HG03442 (cell line): ENCODE data around the gene SLC25A29.
"Not testable (repeated sequence)": the region's sequence is repeated elsewhere in the genome, so short reads cannot be mapped to it uniquely, and the experiment has no call there.

Source experiments
- ATAC-seq: cut with Tn5 transposase; IDR thresholded peaks from one replicate; pipeline ENCODE4 v1.9.1; 2021; ENCODE audit warnings: mild to moderate bottlenecking, moderate library complexity; ENCODE audit not compliant: unreplicated experiment

The SLC25A29 gene

DNA sequence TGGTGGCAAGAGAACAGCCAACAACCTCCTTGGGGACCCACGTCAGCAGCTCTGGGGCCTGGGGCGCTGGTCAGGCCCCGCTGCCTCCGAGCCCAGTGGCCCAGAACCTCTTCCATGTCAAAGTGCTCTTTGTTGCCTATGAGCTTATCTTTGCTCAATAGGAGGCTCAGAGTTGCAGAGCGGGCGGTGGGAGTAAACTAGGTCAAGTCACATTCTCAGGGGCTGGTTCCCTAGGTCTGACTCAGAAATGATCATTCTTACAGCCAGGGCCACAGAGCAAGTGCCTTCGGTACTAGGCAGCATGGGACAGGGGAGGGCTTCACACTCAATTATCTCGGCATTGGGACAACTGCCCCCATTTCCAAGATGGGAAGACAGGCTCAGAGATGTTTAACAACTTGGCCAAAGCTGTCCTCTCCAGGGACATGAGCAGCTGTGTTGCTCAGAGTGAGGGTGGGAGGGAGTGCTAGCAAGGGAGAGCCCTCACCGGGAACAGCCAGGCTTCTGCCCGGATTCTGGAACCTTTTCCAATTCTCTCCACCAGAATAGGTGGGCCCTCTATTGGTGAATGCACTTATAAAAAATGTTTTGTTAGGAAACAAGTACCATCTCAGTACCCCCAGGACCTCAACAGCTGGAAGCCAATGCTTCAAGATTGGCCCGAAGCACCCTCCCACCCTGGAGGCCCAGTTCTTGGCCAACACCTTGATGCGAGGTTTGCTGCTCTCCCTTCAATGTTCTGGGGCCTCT, 11.9 kb downstream of the SLC25A29 start:
- no peak for ATAC-seq

- no peak for ATAC-seq
Measured at GRCh38 chr14:100293497-100294212, 12.6 kb downstream of the SLC25A29 start.

GRCh38 chr14:100292776-100293461, 13.3 kb downstream of the SLC25A29 start:
- no peak for ATAC-seq

DNA sequence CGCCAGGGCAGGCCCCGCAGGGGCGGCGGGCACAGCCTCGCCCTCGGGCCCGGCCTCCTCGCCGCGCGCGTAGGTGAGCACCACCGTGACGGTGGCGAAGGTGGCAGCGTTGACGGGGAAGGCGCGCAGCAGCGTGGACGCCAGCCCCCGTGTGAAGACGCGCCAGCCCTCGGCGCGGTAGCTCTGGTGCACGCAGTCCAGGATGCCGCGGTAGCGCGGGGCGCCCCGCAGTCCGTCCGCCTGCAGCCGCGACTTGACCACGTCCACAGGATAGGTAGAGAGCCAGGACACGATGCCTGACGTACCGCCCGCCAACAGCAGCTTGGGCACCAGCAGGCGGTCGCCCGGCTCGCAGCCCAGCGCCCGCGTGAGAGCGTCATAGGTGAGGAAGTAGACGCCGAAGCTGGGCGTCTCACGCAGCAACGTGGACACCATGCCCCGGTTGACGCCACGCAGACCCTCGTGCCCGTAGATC, 13.9 kb downstream of the SLC25A29 start:
- no peak for ATAC-seq

GRCh38 chr14:100291305-100292075, 14.8 kb downstream of the SLC25A29 start:
- no peak for ATAC-seq

GRCh38 chr14:100290607-100291304, 15.5 kb downstream of the SLC25A29 start:
- ATAC-seq: no peak

- ATAC-seq: no peak
Measured at GRCh38 chr14:100289916-100290606, 16.2 kb downstream of the SLC25A29 start.

- no peak for ATAC-seq
Measured at GRCh38 chr14:100288382-100289185, 17.7 kb downstream of the SLC25A29 start.

GRCh38 chr14:100287998-100288295, 18.3 kb downstream of the SLC25A29 start:
- not testable (repeated sequence) for ATAC-seq

GRCh38 chr14:100287202-100287997, 18.8 kb downstream of the SLC25A29 start:
- ATAC-seq: no peak

GRCh38 chr14:100286484-100287191, 19.6 kb downstream of the SLC25A29 start:
- no peak for ATAC-seq

DNA sequence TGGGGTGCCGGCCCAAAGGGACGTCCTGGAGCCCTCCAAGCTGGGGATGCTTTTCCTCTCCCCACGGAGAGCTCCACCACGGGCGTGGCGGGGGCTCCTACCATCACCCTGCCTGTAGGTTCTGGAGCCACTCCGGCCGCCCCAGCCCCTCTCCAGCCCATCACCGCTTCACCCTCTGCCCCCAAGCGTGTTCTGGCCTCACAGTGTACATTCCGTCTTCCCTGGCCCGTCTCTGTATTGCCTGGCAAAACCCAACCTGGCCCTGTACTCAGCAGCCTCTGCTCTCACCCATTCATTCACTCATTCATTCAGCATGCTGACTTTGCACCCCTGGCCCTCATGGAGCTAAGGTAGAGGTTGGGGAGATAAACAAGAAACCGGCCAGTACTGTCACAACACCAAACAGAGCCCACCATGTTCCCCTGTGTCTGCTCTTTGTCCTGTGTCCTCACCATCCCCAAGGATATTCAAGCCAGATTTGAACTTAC, 20.3 kb downstream of the SLC25A29 start:
- ATAC-seq: no peak

GRCh38 chr14:100285021-100285912, 21.0 kb downstream of the SLC25A29 start:
- ATAC-seq: peak; percentile 83

- no peak for ATAC-seq
Measured at GRCh38 chr14:100283984-100284881, 22.0 kb downstream of the SLC25A29 start.

DNA sequence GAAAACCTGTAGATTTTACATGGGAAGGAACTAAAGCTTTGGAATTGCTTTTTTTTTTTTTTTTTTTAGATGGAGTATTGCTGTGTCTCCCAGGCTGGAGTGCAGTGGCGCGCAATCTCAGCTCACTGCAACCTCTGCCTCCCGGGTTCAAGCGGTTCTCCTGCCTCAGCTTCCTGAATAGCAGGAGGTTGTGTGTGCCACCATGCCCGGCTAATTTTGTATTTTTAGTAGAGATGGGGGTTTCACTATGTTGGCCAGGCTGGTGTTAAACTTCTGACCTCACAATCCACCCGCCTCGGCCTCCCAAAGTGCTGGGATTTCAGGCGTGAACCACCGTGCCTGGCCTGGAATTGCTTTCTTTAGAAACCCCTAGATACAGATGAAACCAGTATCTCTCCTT, 22.8 kb downstream of the SLC25A29 start:
- not testable (repeated sequence) for ATAC-seq
